Heart right ventricle (tissue), 16 donors: ENCODE data around the gene TAGAP. TPM values are rescaled to one million over a fixed set of nuclear protein-coding genes. Genes with fewer than 3 reads are reported as not detected.

Source experiments
- ATAC-seq, 8 donors: fragments of 200-7000 bp; cut with Tn5 transposase; one replicate each; pipeline ENCODE4 v1.9.1; 2020; ENCODE audit warnings: mild to moderate bottlenecking in 8 of 8, moderate library complexity in 8 of 8, moderate number of reproducible peaks in 1 of 8
- DNase-seq, 2 donors: peaks; one replicate each; pipeline ENCODE4 v3.0.0-alpha.2; 2020
- H3K27ac ChIP-seq, 10 donors: fragments of 200-600 bp; sonication (generic) in 2 of 10; one replicate each; pipeline versions ENCODE4 v1.5.0 to v1.8.0; 2020 to 2022; ENCODE audit warnings: mild to moderate bottlenecking in 3 of 10
- H3K27me3 ChIP-seq, 7 donors: fragments of 200-600 bp; one replicate each; pipeline ENCODE4 v1.8.0; 2021 to 2022; ENCODE audit warnings: mild to moderate bottlenecking in 2 of 7
- H3K36me3 ChIP-seq, 9 donors: fragments of 200-600 bp; sonication (generic) in 1 of 9; one replicate each; pipeline versions ENCODE4 v1.5.0 to v1.8.0; 2020 to 2022; ENCODE audit warnings: mild to moderate bottlenecking in 2 of 9
- H3K4me1 ChIP-seq, 9 donors: fragments of 200-600 bp; sonication (generic) in 1 of 9; one replicate each; pipeline versions ENCODE4 v1.5.0 to v1.8.0; 2020 to 2022; ENCODE audit warnings: mild to moderate bottlenecking in 4 of 9
- H3K4me3 ChIP-seq, 10 donors: fragments of 200-600 bp; sonication (generic) in 2 of 10; one replicate each; pipeline versions ENCODE4 v1.5.0 to v1.8.0; 2020 to 2022; ENCODE audit warnings: mild to moderate bottlenecking in 7 of 10, moderate library complexity in 2 of 10
- H3K9me3 ChIP-seq, 11 donors: fragments of 200-600 bp in 10 of 11; sonication (generic) in 2 of 11; one replicate each; pipeline versions ENCODE4 v1.5.0 to v1.8.0; 2013 to 2022; ENCODE audit warnings: mild to moderate bottlenecking in 2 of 11, control low read depth in 1 of 11, moderate library complexity in 1 of 11
- CTCF ChIP-seq, 9 donors: fragments of 200-600 bp; sonication (generic) in 2 of 9; IDR thresholded peaks; one replicate each; pipeline versions ENCODE4 v1.5.0 to v1.8.0; 2021 to 2022; ENCODE audit warnings: antibody characterized with exemption in 9 of 9, mild to moderate bottlenecking in 5 of 9, moderate library complexity in 1 of 9
- WGBS, 2 donors: extraction: QIAGEN DNeasy Blood & Tissue Kit; methylation state at CpG; one replicate each; pipeline ENCODE4 v1.1.7; 2013; ENCODE audit warnings: inconsistent platforms in 1 of 2; 5-methylcytosine and 5-hydroxymethylcytosine counted together
- intact Hi-C, 10 donors: fragments of 100-400 bp; cut with DNase I; formaldehyde crosslinking; loops; one replicate each; pipeline versions ENCODE4 v1.11.1 to v1.14.2; 2022
- polyA plus RNA-seq, 2 donors: library from polyadenylated mRNA; stranded (reverse); fragments of 200-250 nt; gene quantifications; one replicate each; pipeline ENCODE4 v1.2.3, GENCODE V29; 2013
- total RNA-seq, 10 donors: library from RNA; stranded (reverse); fragmentation: NEBNext Ultra II Directional in 3 of 10; extraction: Animal tissue kit (Norgen Biotek cat#: 25700) in 3 of 10; gene quantifications; one replicate each; pipeline versions ENCODE4 v1.2.1 to v1.2.4, GENCODE V29; 2021 to 2023
- donor health status: Arrhythmogenic right ventricular cardiomyopathy.
- donor health status: ischemic (EF 13 %, LVEDD 7.1; RV severe dilation, severe dysfunction).
- donor health status: healthy with polysubstance abuse.
- donor health status: DM: no; HTN: yes; CAD: no.
- donor health status: DM: no; HTN: no; CAD: no.
- donor health status: ischemic (EF 25% LVEDD 6.9; RV normal size, moderate dysfunction).
- donor health status: ischemic (EF 25% LVEDD 5.7; RV mildly dilated, moderate dysfunction).
- donor health status: healthy.
- donor health status: DM: yes; HTN: yes; CAD: no.
- donor health status: Ischemic cardiomyopathy.
- donor health status: ischemic (EF 35%, LVEDD 5.7; RV mildly dilated, moderate dysfunction).
- donor health status: nonischemic (EF 11% LVEDD 7.7; RV severe dilation, severe dysfunction).
- donor health status: DM: yes; HTN: yes; CAD: no.
- donor health status: PGD.
- donor health status: ischemic (EF 29% LVEDD 5.4; RV normal size, mild dysfunction).
- donor health status: nonischemic (EF 23%, LVEDD 6.1; RV moderate dilation, normal function).

Gene TAGAP
- total and polyA plus RNA-seq, 12 donors: 0.28 to 6.5 (median 0.80) TPM

DNA sequence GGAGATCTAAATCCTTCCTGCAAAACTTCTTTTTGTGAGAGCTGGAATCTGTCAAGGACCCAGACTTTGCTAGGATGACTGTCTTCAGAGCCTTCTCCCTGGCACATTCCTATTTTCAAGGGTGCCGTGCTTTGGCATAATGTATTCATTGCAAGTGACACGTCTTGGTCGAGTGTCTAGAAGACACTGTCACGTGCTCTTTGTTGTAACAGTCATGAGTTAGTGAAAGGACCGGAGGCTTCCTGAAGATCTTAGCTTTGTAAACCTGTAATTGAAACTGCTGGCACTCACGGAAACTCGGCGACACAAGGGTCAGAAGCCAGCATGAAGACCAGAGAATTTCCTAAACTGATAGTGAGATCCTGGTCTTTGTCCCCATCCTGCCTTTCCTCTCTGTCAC lies 19.7 kb upstream of the TAGAP start:
- no peak for TF ChIP-seq CTCF (IDR thresholded peaks at IDR 0.05)
- H3K4me3 ChIP-seq: no peak overlapping the region
- H3K36me3 ChIP-seq: no peaks in the 10 kb centered on the region
- peak overlapping the region in 1 of 10 donors; percentile 91 for H3K27ac ChIP-seq
- 47 to 56% methylated on average over 8 of the region's 8 CpGs for WGBS, 2 donors
- DNase-seq: no peak
- H3K4me1 ChIP-seq: peaks cover 0 to 46% (median 0%) of the 10 kb centered on the region in 9 donors
- H3K9me3 ChIP-seq: peaks cover 0 to 3% (median 0%) of the 10 kb centered on the region in 11 donors
- intact Hi-C loops: no loop called here
- no peak for ATAC-seq
- H3K27me3 ChIP-seq: peaks cover 0 to 22% (median 3%) of the 10 kb centered on the region in 7 donors

DNA sequence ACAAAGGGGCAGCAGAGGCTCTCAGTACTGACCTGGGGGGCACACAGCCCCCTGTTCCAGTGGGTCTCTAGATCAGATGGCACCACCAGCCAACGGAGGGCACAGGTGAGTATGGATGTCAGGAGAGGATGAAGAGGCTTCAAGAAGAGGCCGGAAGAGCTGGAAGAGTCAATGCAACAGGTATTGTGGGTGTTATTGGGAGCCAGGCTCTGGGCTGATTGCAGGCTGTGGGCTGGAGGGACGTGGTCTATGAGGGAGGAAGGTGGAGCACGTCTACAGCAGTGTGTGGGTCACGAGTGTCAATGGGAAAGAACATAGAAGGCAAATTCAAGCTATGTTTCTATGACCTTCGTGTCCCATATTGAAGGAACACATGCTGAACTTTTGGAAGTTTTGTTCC lies 18.8 kb upstream of the TAGAP start:
- Histone ChIP-seq H3K27me3 (peaks cover 0 to 14% (median 3%) of the 10 kb centered on the region in 7 donors), H3K4me3 (no peak overlapping the region), H3K4me1 (peaks cover 0 to 41% (median 0%) of the 10 kb centered on the region in 9 donors), H3K36me3 (no peaks in the 10 kb centered on the region), H3K9me3 (peaks cover 0 to 3% (median 0%) of the 10 kb centered on the region in 11 donors), H3K27ac (peak overlapping the region in 1 of 10 donors; percentile 91)
- no peak for ATAC-seq
- intact Hi-C loops: no loop called here
- TF ChIP-seq CTCF (IDR thresholded peaks at IDR 0.05): no peak
- no peak for DNase-seq
- WGBS, 2 donors: 81 to 86% methylated on average over 6 of the region's 6 CpGs

DNA sequence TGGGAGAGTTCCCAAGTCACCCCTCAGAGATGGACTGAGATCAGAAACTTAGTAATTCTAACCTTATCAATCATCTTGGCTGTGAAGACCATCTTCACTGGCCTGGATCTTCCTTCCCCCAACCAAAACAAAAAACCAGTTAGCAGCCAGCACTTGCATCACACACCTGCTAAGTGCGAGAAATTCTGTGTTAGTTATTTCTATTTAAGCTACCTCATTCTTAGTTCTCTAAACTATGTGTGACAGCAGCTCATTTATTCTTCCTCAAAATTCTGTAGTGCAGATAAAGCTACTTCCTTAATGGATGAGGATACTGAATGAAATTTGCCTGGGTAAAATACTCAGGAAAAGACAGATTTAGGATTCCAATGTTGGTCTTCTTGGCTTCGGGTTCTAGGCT lies 18.2 kb upstream of the TAGAP start:
- Histone ChIP-seq H3K27me3 (peaks cover 0 to 11% (median 1%) of the 10 kb centered on the region in 7 donors), H3K9me3 (peaks cover 0 to 3% (median 0%) of the 10 kb centered on the region in 11 donors), H3K4me1 (peaks cover 0 to 37% (median 0%) of the 10 kb centered on the region in 9 donors), H3K36me3 (no peaks in the 10 kb centered on the region), H3K27ac (peak overlapping the region in 2 of 10 donors; percentile 1 to 91), H3K4me3 (peak overlapping the region in 1 of 10 donors; percentile 10)
- ATAC-seq: peak in 2 of 8 donors; percentile 42 to 62
- intact Hi-C loops: no loop called here
- no peak for TF ChIP-seq CTCF (IDR thresholded peaks at IDR 0.05)
- DNase-seq: no peak
- 67 to 72% methylated on average over 2 of the region's 2 CpGs for WGBS, 2 donors

GRCh38 chr6:159062564-159062945 lies 17.8 kb upstream of the TAGAP start:
- 76 to 81% methylated on average over 3 of the region's 3 CpGs for WGBS, 2 donors
- no peaks in the 10 kb centered on the region for H3K36me3 ChIP-seq
- peaks cover 0 to 36% (median 0%) of the 10 kb centered on the region in 9 donors for H3K4me1 ChIP-seq
- H3K4me3 ChIP-seq: peak overlapping the region in 1 of 10 donors; percentile 10
- peaks cover 0 to 3% (median 0%) of the 10 kb centered on the region in 11 donors for H3K9me3 ChIP-seq
- DNase-seq (no peak), ATAC-seq (peak in 2 of 8 donors; percentile 17 to 34)
- peaks cover 0 to 15% (median 5%) of the 10 kb centered on the region in 7 donors for H3K27me3 ChIP-seq
- TF ChIP-seq CTCF (IDR thresholded peaks at IDR 0.05): no peak
- peak overlapping the region in 2 of 10 donors; percentile 1 to 91 for H3K27ac ChIP-seq
- intact Hi-C loops: no loop called here
